ENCODE measurements around the gene MFN2. TPM values are rescaled to one million over a fixed set of nuclear protein-coding genes. Genes with fewer than 3 reads are reported as not detected.
A peak's percentile ranks its signal among the peaks of the same experiment; 100 is the strongest.
"Not testable (repeated sequence)": the region's sequence is repeated elsewhere in the genome, so short reads cannot be mapped to it uniquely, and the experiment has no call there.

MFN2 gene
- total RNA-seq, 1 donor from 2014 or later = 88.7 TPM

DNA sequence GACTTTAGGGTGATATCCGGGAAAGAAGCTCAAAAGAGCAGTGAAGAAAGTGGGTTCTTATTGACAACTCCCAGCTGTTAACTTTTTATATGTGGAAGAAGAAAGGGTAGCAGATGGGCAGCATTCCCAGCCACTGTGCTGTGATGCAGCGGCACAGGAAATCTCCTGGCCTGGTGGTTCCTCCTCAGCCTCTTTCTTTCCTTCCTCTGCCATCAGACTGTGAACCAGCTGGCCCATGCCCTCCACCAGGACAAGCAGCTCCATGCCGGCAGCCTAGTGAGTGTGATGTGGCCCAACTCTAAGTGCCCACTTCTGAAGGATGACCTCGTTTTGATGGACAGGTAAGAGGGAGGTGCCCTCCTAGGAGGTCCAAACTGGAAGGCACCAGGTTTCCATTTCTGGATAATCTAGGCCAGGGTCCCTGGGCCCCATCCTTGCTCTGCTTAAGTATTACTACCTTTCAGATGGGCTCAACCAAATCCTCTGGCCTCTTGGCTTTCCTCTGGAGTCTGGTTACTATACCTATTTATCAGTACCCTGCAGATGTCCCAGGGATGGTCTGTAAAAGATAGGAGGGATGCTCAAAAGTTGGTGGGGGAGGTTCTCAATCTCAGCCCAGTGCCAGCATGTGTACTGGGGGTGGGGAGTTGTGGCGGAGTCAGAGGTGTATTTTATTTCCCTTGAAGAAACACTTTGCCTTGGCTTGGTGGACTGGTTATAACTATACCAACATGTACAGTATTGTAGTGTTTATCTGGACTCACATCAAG, 17.0 kb downstream of the MFN2 start:
- Mint-ChIP-seq H3K27ac (no peak overlapping the region), H3K9me3 (no peaks in the 10 kb centered on the region), H3K36me3 (ENCODE audit: low read depth) (peaks cover 57% of the 10 kb centered on the region), H3K4me1 (peaks cover 4% of the 10 kb centered on the region), H3K4me3 (no peak overlapping the region), H3K27me3 (no peaks in the 10 kb centered on the region)
- intact Hi-C loops (cut with micrococcal nuclease) = no loop called here
- DNase-seq = no peak

GRCh38 chr1:11998636-11999035, 18.4 kb downstream of the MFN2 start:
- Mint-ChIP-seq H3K36me3 (ENCODE audit: low read depth) (peaks cover 63% of the 10 kb centered on the region), H3K4me1 (peaks cover 7% of the 10 kb centered on the region), H3K9me3 (no peaks in the 10 kb centered on the region), H3K27me3 (no peaks in the 10 kb centered on the region), H3K4me3 (no peak overlapping the region), H3K27ac (no peak overlapping the region)
- no peak for DNase-seq
- intact Hi-C loops (cut with micrococcal nuclease) = no loop called here

- H3K27me3 Mint-ChIP-seq = no peaks in the 10 kb centered on the region
- H3K27ac Mint-ChIP-seq = no peak overlapping the region
- peaks cover 66% of the 10 kb centered on the region for H3K36me3 Mint-ChIP-seq (ENCODE audit: low read depth)
- peaks cover 7% of the 10 kb centered on the region for H3K4me1 Mint-ChIP-seq
- H3K9me3 Mint-ChIP-seq = no peaks in the 10 kb centered on the region
- DNase-seq = no peak
- intact Hi-C loops (cut with micrococcal nuclease) = no loop called here
- no peak overlapping the region for H3K4me3 Mint-ChIP-seq
Observed at GRCh38 chr1:11999236-11999635, 19.0 kb downstream of the MFN2 start.

DNA sequence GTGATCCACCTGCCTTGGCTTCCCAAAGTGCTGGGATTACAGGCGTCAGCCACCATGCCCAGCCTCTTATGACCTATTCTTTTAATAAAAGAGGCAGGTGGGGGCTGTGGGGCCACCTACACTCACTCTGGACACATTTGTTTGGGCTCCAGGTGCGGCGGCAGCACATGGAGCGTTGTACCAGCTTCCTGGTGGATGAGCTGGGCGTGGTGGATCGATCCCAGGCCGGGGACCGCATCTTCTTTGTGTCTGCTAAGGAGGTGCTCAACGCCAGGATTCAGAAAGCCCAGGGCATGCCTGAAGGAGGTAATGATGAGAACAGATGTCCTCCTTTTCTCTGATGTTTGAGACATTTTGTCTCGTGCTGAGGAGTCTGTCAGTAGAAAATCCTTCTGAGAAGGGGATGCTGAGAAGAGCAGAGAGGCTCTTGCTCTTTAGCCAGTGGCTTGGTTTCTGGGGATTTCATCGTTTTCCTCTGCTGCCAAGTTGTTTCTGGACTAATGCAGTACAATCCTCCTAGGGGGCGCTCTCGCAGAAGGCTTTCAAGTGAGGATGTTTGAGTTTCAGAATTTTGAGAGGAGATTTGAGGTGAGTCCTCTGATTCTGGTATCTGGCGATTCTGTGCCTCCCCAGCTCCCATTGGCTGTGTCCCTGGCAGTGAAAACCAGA, 21.1 kb downstream of the MFN2 start:
- Mint-ChIP-seq H3K4me1 (peaks cover 7% of the 10 kb centered on the region), H3K4me3 (no peak overlapping the region), H3K27ac (peak overlapping the region; percentile 15), H3K27me3 (no peaks in the 10 kb centered on the region), H3K36me3 (ENCODE audit: low read depth) (peaks cover 70% of the 10 kb centered on the region), H3K9me3 (no peaks in the 10 kb centered on the region)
- peak; percentile 87 for DNase-seq
- intact Hi-C loops (cut with micrococcal nuclease) = loop anchor here (5.0 kb wide), 1 partner anchor 76 kb away; no protein-coding TSS in a partner anchor

DNA sequence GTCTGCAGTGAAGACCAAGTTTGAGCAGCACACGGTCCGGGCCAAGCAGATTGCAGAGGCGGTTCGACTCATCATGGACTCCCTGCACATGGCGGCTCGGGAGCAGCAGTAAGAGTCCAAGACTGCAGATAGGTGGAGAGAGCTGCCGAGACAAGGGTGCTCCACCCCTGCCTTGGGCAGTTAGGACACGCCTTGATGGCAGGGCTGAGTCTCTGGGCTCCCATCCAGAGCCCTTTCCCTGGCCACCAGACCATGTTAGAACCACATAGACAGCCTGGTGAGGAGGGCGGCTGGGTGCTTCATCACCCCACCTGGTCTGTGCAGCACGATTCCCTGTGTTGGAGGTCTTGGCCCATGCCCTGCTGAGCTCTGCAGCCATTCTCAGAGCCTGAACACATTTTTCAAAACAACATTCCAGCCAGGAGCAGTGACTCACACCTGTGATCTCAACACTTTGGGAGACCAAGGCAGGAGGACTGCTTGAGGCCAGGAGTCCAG, 21.8 kb downstream of the MFN2 start:
- H3K4me1 Mint-ChIP-seq = peaks cover 7% of the 10 kb centered on the region
- intact Hi-C loops (cut with micrococcal nuclease) = loop anchor here (5.0 kb wide), 1 partner anchor 75 kb away; no protein-coding TSS in a partner anchor
- no peak overlapping the region for H3K27ac Mint-ChIP-seq
- H3K36me3 Mint-ChIP-seq (ENCODE audit: low read depth) = peaks cover 70% of the 10 kb centered on the region
- no peak overlapping the region for H3K4me3 Mint-ChIP-seq
- no peak for DNase-seq
- no peaks in the 10 kb centered on the region for H3K27me3 Mint-ChIP-seq
- H3K9me3 Mint-ChIP-seq = no peaks in the 10 kb centered on the region

GRCh38 chr1:12003762-12004161, 23.5 kb downstream of the MFN2 start:
- H3K9me3 Mint-ChIP-seq = no peaks in the 10 kb centered on the region
- H3K27ac Mint-ChIP-seq = no peak overlapping the region
- no peak for DNase-seq
- no peak overlapping the region for H3K4me3 Mint-ChIP-seq
- H3K27me3 Mint-ChIP-seq = no peaks in the 10 kb centered on the region
- peaks cover 74% of the 10 kb centered on the region for H3K36me3 Mint-ChIP-seq (ENCODE audit: low read depth)
- intact Hi-C loops (cut with micrococcal nuclease) = loop anchor here (5.0 kb wide), 1 partner anchor 74 kb away; no protein-coding TSS in a partner anchor
- H3K4me1 Mint-ChIP-seq = peaks cover 9% of the 10 kb centered on the region

DNA sequence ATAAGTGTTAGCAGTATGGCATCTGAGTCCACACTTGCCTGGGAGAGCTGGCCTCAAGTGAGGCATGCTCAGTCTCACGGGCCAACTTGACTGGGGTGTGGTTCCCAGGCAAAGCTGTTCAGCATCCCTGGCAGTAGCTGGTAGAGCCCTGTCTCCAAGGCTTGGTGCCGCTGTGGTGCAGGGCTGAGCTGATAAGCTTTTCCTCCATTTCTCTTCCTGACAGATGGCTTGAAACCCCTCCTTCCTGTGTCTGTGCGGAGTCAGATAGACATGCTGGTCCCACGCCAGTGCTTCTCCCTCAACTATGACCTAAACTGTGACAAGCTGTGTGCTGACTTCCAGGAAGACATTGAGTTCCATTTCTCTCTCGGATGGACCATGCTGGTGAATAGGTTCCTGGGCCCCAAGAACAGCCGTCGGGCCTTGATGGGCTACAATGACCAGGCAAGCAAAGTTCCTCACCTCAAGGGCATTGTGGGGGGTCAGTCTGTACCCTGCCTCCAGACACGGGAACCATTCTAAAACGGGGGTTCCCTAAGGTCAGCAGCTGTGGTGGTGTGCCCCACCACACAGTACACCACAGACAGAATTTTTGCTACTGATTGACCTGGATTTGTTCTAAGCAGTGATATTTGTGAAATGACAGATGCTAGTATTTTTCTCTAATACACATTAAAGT, 25.4 kb downstream of the MFN2 start:
- intact Hi-C loops (cut with micrococcal nuclease) = no loop called here
- Mint-ChIP-seq H3K36me3 (ENCODE audit: low read depth) (peaks cover 81% of the 10 kb centered on the region), H3K4me1 (peaks cover 9% of the 10 kb centered on the region), H3K9me3 (no peaks in the 10 kb centered on the region), H3K27me3 (no peaks in the 10 kb centered on the region), H3K4me3 (no peak overlapping the region), H3K27ac (no peak overlapping the region)
- DNase-seq = no peak

DNA sequence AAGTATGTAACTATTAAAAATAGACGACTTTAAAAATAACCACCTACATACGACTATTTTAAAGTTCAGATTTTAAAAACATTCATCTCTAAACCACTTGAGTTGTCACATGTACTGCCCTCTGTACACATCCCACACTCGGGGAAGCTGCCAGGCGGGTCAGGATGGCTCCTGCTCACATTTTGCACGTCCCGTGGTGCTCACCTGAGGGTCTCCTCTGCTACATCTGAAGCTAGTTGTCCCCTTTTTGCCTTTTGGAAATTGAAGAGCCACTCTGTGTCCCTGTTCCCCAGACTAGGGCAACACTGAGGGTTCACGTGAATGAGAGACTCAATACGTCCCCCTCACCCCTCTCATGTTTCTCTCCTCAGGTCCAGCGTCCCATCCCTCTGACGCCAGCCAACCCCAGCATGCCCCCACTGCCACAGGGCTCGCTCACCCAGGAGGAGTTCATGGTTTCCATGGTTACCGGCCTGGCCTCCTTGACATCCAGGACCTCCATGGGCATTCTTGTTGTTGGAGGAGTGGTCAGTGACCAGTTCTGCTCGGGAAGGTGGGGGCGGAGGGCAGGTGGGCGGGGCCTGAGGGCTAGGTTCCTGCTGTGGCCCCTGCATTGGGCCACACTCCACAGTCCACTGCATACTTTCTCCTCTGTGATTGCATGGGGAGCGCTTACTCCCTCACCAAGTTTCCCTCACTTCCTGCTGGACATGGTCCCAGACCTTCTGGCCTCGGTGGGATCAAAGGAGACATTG, 26.1 kb downstream of the MFN2 start:
- no peak overlapping the region for H3K4me3 Mint-ChIP-seq
- peaks cover 9% of the 10 kb centered on the region for H3K4me1 Mint-ChIP-seq
- intact Hi-C loops (cut with micrococcal nuclease) = no loop called here
- peaks cover 84% of the 10 kb centered on the region for H3K36me3 Mint-ChIP-seq (ENCODE audit: low read depth)
- H3K9me3 Mint-ChIP-seq = no peaks in the 10 kb centered on the region
- H3K27ac Mint-ChIP-seq = no peak overlapping the region
- DNase-seq = no peak
- H3K27me3 Mint-ChIP-seq = no peaks in the 10 kb centered on the region

GRCh38 chr1:12007204-12007603, 27.0 kb downstream of the MFN2 start:
- no peak overlapping the region for H3K4me3 Mint-ChIP-seq
- no peak overlapping the region for H3K27ac Mint-ChIP-seq
- H3K36me3 Mint-ChIP-seq (ENCODE audit: low read depth) = peaks cover 84% of the 10 kb centered on the region
- no peaks in the 10 kb centered on the region for H3K27me3 Mint-ChIP-seq
- intact Hi-C loops (cut with micrococcal nuclease) = no loop called here
- H3K4me1 Mint-ChIP-seq = peaks cover 11% of the 10 kb centered on the region
- no peak for DNase-seq
- H3K9me3 Mint-ChIP-seq = no peaks in the 10 kb centered on the region

GRCh38 chr1:12008355-12008754, 28.1 kb downstream of the MFN2 start:
- Mint-ChIP-seq H3K36me3 (ENCODE audit: low read depth) (peaks cover 85% of the 10 kb centered on the region), H3K4me1 (peaks cover 19% of the 10 kb centered on the region)
- H3K27me3 Mint-ChIP-seq; DNase-seq; H3K4me3 Mint-ChIP-seq; intact Hi-C loops (cut with micrococcal nuclease); H3K9me3 Mint-ChIP-seq; H3K27ac Mint-ChIP-seq: not testable (repeated sequence)

DNA sequence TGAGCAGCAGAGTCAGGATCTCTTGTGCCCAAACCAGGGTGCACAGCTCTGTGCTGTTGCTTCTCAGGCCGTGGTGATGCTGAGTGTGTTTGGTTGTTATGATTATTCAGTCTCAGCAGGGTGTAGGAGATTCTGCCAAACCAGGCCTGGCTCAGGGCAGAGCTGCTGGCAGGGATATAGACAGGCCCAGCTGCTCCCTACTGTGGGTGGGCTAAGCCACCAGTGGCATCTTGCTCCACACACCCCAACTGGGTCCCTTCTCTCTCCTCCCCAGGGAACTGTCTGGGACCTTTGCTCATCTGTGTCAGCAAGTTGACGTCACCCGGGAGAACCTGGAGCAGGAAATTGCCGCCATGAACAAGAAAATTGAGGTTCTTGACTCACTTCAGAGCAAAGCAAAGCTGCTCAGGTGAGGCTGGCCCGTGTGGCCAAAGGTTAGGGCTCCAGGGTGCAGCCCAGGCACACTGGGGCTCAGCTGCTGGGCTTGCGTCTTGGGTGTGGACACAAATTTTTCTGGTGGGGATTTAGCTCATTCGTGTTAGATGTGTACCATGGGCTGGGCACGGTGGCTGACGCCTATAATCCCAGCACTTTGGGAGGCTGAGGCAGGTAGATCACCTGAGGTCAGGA, 29.2 kb downstream of the MFN2 start:
- peaks cover 27% of the 10 kb centered on the region for H3K4me1 Mint-ChIP-seq
- no peak for DNase-seq
- intact Hi-C loops (cut with micrococcal nuclease) = no loop called here
- H3K27me3 Mint-ChIP-seq = no peaks in the 10 kb centered on the region
- no peaks in the 10 kb centered on the region for H3K9me3 Mint-ChIP-seq
- peaks cover 76% of the 10 kb centered on the region for H3K36me3 Mint-ChIP-seq (ENCODE audit: low read depth)
- no peak overlapping the region for H3K27ac Mint-ChIP-seq
- H3K4me3 Mint-ChIP-seq = no peak overlapping the region

GRCh38 chr1:12010746-12011570, 30.7 kb downstream of the MFN2 start:
- Mint-ChIP-seq H3K27ac (peak overlapping the region; percentile 2), H3K4me1 (peaks cover 35% of the 10 kb centered on the region), H3K9me3 (no peaks in the 10 kb centered on the region), H3K4me3 (no peak overlapping the region), H3K27me3 (no peaks in the 10 kb centered on the region), H3K36me3 (ENCODE audit: low read depth) (peaks cover 62% of the 10 kb centered on the region)
- intact Hi-C loops (cut with micrococcal nuclease) = no loop called here
- no peak for DNase-seq
